ENCODE results near the gene COX4I2.

The COX4I2 gene

DNA sequence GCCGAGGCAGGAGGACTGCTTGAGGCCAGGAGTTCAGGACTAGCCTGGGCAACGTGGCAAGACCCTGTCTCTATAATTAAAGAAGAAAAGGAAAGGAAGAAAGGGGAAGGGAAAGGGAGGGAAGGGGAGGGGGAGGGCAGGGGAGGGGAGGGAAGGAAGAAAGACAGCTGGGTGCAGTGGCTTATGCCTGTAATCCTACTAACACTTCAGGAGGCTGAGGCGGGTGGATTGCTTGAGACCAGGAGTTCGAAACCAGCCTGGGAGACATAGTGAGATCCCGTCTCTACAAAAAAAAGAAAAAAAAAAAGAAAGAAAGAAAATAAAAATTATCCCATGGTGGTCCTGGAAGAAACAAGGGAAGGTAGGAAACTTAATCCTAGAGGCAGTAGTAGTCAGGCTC lies 51.4 kb downstream of the COX4I2 start:
- TF ChIP-seq, protein P1, sequence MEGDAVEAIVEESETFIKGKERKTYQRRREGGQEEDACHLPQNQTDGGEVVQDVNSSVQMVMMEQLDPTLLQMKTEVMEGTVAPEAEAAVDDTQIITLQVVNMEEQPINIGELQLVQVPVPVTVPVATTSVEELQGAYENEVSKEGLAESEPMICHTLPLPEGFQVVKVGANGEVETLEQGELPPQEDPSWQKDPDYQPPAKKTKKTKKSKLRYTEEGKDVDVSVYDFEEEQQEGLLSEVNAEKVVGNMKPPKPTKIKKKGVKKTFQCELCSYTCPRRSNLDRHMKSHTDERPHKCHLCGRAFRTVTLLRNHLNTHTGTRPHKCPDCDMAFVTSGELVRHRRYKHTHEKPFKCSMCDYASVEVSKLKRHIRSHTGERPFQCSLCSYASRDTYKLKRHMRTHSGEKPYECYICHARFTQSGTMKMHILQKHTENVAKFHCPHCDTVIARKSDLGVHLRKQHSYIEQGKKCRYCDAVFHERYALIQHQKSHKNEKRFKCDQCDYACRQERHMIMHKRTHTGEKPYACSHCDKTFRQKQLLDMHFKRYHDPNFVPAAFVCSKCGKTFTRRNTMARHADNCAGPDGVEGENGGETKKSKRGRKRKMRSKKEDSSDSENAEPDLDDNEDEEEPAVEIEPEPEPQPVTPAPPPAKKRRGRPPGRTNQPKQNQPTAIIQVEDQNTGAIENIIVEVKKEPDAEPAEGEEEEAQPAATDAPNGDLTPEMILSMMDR (IDR thresholded peaks at IDR 0.05; ENCODE audit: low read depth, low read length): no peak
- H3K4me3 ChIP-seq (ENCODE audit: low read depth, low read length): no peak overlapping the region
- in situ Hi-C loops (cut with HindIII; ENCODE audit: low sequenced_read_pairs): no loop called here

DNA sequence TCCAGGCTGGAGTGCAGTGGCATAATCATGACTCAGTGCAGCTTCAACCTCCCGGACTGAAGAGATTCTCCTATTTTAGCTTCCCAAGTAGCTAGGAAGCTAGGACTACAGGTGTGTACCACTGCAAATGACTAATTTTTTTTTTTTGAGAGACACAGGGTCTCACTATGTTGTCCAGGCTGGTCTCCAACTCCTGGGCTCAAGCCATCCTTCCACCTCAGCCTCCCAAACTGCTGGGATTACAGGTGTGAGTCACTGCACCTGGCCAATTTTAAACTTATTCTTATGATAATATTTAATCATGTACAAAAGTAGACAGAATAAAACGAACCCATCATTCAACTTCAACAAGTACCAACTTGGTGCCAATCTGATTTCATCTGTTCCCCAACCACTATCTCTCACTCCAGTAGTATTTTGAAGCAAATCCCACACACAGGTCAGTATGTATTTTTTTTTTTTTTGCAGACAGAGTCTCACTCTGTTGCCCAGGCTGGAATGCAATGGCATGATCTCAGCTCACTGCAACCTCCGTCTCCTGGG lies 52.5 kb downstream of the COX4I2 start:
- no peak for DNase-seq (ENCODE audit: low read depth, low spot score)
- TF ChIP-seq, protein P1 (IDR thresholded peaks at IDR 0.05; ENCODE audit: low read depth, low read length): no peak
- H3K4me3 ChIP-seq (ENCODE audit: low read depth, low read length): no peak overlapping the region
- in situ Hi-C loops (cut with HindIII; ENCODE audit: low sequenced_read_pairs): no loop called here

More for the DNA sequence above, 51.4 kb downstream of the COX4I2 start:
- no peak for DNase-seq (ENCODE audit: low read depth, low spot score)

DNA sequence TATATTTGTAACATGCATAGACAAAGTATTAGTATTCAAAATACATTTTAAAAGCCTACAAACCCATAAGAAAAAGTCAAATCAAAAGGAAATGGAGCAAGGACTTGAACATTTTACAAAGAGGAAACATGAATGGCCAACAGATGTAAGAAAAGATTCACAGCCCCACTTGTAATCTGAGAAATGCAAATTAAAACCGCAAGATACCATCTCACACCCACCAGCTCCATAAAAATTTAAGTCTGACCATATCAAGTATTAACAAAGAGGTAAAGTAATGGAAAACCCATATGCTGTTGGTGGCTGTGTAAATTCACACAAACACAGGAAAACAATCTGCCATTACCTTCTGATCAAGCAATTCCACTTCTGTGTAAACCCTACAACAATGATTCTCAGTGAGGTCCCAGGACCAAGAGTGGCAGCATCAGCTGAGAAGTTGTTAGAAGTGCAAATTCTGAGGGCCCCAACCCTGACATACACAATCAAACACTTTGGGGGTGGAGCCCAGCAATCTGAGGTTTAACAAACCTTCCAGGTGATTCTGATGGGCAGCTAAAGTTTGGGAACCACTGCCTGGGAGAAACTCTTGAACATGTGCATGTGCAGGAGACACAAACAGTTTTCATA lies 54.0 kb downstream of the COX4I2 start:
- in situ Hi-C loops (cut with HindIII; ENCODE audit: low sequenced_read_pairs): no loop called here
- H3K4me3 ChIP-seq (ENCODE audit: low read depth, low read length): no peak overlapping the region
- DNase-seq (ENCODE audit: low read depth, low spot score): peak; percentile 39
- TF ChIP-seq, protein P1 (IDR thresholded peaks at IDR 0.05; ENCODE audit: low read depth, low read length): no peak

DNA sequence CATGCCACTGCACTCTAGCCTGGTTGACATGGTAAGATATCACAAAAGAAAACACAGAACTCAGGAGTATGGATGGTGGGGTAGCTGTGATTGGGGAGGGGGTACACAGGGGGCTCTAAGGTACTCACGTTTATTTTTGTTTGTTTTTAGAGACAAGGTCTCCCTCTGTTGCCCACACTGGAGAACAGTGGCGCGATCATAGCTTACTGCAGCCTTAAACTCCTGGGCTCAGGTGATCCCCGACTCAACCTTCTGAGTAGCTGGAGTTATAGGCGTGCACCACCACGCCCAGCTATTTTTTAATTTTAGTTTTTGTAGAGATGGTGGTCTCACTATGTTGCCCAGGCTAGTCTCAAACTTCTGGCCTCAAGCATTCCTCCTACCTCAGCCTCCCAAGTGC lies 55.7 kb downstream of the COX4I2 start:
- TF ChIP-seq, protein P1 (IDR thresholded peaks at IDR 0.05; ENCODE audit: low read depth, low read length): no peak
- in situ Hi-C loops (cut with HindIII; ENCODE audit: low sequenced_read_pairs): no loop called here
- H3K4me3 ChIP-seq (ENCODE audit: low read depth, low read length): no peak overlapping the region
- no peak for DNase-seq (ENCODE audit: low read depth, low spot score)

DNA sequence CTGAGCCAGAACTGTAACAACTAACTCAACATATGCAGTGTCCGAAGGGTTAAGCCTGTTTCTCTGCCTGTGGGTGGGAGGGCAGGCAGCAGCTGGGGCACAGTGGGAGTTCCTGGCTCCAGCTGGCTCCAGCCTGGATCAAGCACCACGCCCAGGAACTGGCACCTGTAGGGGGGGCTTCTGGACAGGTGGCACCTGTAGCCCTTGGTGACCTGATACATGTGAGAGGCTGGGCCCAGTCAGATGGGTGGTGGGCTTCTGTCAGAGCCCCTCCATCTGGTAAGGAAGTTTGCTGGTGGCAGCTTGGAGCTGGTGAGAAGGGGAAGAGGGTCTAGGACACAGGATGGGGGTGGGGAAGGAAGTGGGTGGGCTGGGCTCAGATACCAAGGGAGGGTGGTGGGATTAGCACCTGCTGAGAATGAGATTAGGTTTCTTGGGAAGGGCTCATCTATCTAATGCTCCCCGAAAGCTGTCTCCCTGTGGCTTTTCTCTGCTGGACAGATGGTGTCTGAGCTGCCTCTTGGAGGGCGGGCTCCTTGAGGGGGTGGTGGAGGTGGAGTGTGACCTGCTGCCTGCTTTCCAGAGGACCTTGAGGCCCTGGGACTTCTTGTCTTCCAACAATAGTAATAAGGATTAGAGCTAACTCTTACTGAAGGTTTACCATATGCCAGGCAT lies 56.4 kb downstream of the COX4I2 start:
- TF ChIP-seq, protein P1 (IDR thresholded peaks at IDR 0.05; ENCODE audit: low read depth, low read length): no peak
- no peak overlapping the region for H3K4me3 ChIP-seq (ENCODE audit: low read depth, low read length)
- in situ Hi-C loops (cut with HindIII; ENCODE audit: low sequenced_read_pairs): no loop called here
- no peak for DNase-seq (ENCODE audit: low read depth, low spot score)
